Measurements from ENCODE around the gene ANKRD63. TPM values are rescaled to one million over a fixed set of nuclear protein-coding genes. Genes with fewer than 3 reads are reported as not detected.

The ANKRD63 gene
- polyA plus RNA-seq, 1 donor (not counting 4 experiments of a cell fraction or from before 2014, with no cell fraction given) = not detected

- H3K4me2 ChIP-seq (ENCODE audit: control insufficient read depth, extremely low read depth, insufficient read depth, low read depth, low read length) = no peak overlapping the region
- no peaks in the 10 kb centered on the region for H3K4me1 ChIP-seq (ENCODE audit: control insufficient read depth, extremely low read depth, insufficient read depth, low read length)
- H3K9ac ChIP-seq (ENCODE audit: control insufficient read depth, extremely low read depth, insufficient read depth, low read length) = no peak overlapping the region
- peaks cover 45% of the 10 kb centered on the region for H3K27me3 ChIP-seq (ENCODE audit: control insufficient read depth, extremely low read depth, insufficient read depth, low read length)
- no peaks in the 10 kb centered on the region for H4K20me1 ChIP-seq (ENCODE audit: control insufficient read depth, extremely low read depth, insufficient read depth, low read length)
- DNase-seq (ENCODE audit: low read depth, low spot score) (no peak), FAIRE-seq (no peak)
- no peaks in the 10 kb centered on the region for H3K9me3 ChIP-seq (ENCODE audit: control insufficient read depth, low read depth, low read length)
- no peaks in the 10 kb centered on the region for H3K79me2 ChIP-seq (ENCODE audit: control insufficient read depth, insufficient read depth, low read length)
- no peak overlapping the region for H3K4me3 ChIP-seq (ENCODE audit: control insufficient read depth in 2 of 3, extremely low read depth in 1 of 3, insufficient read depth in 2 of 3, low read depth in 1 of 3, low read length in 3 of 3)
- dilution Hi-C loops (cut with MboI; ENCODE audit: extremely low pct_ligation_motif_present, low sequenced_read_pairs) = no loop called here
- no peak overlapping the region for H3K27ac ChIP-seq (ENCODE audit: control insufficient read depth, insufficient read depth, low read length)
- TF ChIP-seq EZH2 (IDR thresholded peaks at IDR 0.05; ENCODE audit: low read length) = no peak
- no peak for TF ChIP-seq CTCF (optimal IDR thresholded peaks at IDR 0.05 in 1 of 3, IDR thresholded peaks at IDR 0.05 in 1 of 3, conservative IDR thresholded peaks at IDR 0.05 in 1 of 3; ENCODE audit: extremely low read depth in 1 of 3, insufficient read depth in 2 of 3, low read length in 3 of 3)
- no peaks in the 10 kb centered on the region for H3K9me1 ChIP-seq (ENCODE audit: control insufficient read depth, extremely low read depth, insufficient read depth, low read length)
- no peaks in the 10 kb centered on the region for H3K36me3 ChIP-seq (ENCODE audit: control insufficient read depth in 2 of 2, extremely low read depth in 1 of 2, insufficient read depth in 2 of 2, low read length in 2 of 2)
- H2AFZ ChIP-seq (ENCODE audit: control insufficient read depth, low read length) = no peak overlapping the region
Observed at GRCh38 chr15:40293905-40294895, 11.3 kb upstream of the ANKRD63 start.

GRCh38 chr15:40293006-40293405 is 10.1 kb upstream of the ANKRD63 start:
- Histone ChIP-seq H3K9ac (ENCODE audit: control insufficient read depth, extremely low read depth, insufficient read depth, low read length) (no peak overlapping the region), H3K4me1 (ENCODE audit: control insufficient read depth, extremely low read depth, insufficient read depth, low read length) (no peaks in the 10 kb centered on the region), H3K4me3 (ENCODE audit: control insufficient read depth in 2 of 3, extremely low read depth in 1 of 3, insufficient read depth in 2 of 3, low read depth in 1 of 3, low read length in 3 of 3) (no peak overlapping the region), H3K9me1 (ENCODE audit: control insufficient read depth, extremely low read depth, insufficient read depth, low read length) (no peaks in the 10 kb centered on the region), H4K20me1 (ENCODE audit: control insufficient read depth, extremely low read depth, insufficient read depth, low read length) (no peaks in the 10 kb centered on the region), H3K79me2 (ENCODE audit: control insufficient read depth, insufficient read depth, low read length) (no peaks in the 10 kb centered on the region), H2AFZ (ENCODE audit: control insufficient read depth, low read length) (no peak overlapping the region), H3K36me3 (ENCODE audit: control insufficient read depth in 2 of 2, extremely low read depth in 1 of 2, insufficient read depth in 2 of 2, low read length in 2 of 2) (no peaks in the 10 kb centered on the region), H3K27me3 (ENCODE audit: control insufficient read depth, extremely low read depth, insufficient read depth, low read length) (peaks cover 51% of the 10 kb centered on the region), H3K4me2 (ENCODE audit: control insufficient read depth, extremely low read depth, insufficient read depth, low read depth, low read length) (no peak overlapping the region), H3K9me3 (ENCODE audit: control insufficient read depth, low read depth, low read length) (no peaks in the 10 kb centered on the region), H3K27ac (ENCODE audit: control insufficient read depth, insufficient read depth, low read length) (no peak overlapping the region)
- dilution Hi-C loops (cut with MboI; ENCODE audit: extremely low pct_ligation_motif_present, low sequenced_read_pairs) = no loop called here
- no peak for TF ChIP-seq CTCF (optimal IDR thresholded peaks at IDR 0.05 in 1 of 3, IDR thresholded peaks at IDR 0.05 in 1 of 3, conservative IDR thresholded peaks at IDR 0.05 in 1 of 3; ENCODE audit: extremely low read depth in 1 of 3, insufficient read depth in 2 of 3, low read length in 3 of 3)
- TF ChIP-seq EZH2 (IDR thresholded peaks at IDR 0.05; ENCODE audit: low read length) = no peak
- FAIRE-seq = no peak
- DNase-seq (ENCODE audit: low read depth, low spot score) = no peak

Measured in keratinocyte (primary cell).